Measurements from ENCODE around the gene CSF2RB.

Gene CSF2RB

GRCh38 chr22:36913427-36914389 is at the start of gene CSF2RB:
Gene CSF2RB, plus strand, starts transcription at chr22:36913628. Its CDS starts 8,580 bp downstream, at chr22:36922208.
- no peak for DNase-seq

GRCh38 chr22:36863979-36864378 is 49.4 kb upstream of the CSF2RB start:
- DNase-seq: no peak

- DNase-seq: no peak
Measured at GRCh38 chr22:36864454-36865215, 48.8 kb upstream of the CSF2RB start.

- DNase-seq: no peak
Measured at GRCh38 chr22:36865346-36865745, 48.1 kb upstream of the CSF2RB start.

GRCh38 chr22:36867695-36868094 is 45.7 kb upstream of the CSF2RB start:
- no peak for DNase-seq

- DNase-seq: no peak
Measured at GRCh38 chr22:36868546-36869181, 44.8 kb upstream of the CSF2RB start.

GRCh38 chr22:36870250-36870649 is 43.2 kb upstream of the CSF2RB start:
- no peak for DNase-seq

GRCh38 chr22:36871669-36872081 is 41.8 kb upstream of the CSF2RB start:
- no peak for DNase-seq

GRCh38 chr22:36872084-36872483 is 41.3 kb upstream of the CSF2RB start:
- no peak for DNase-seq

GRCh38 chr22:36872866-36873498 is 40.4 kb upstream of the CSF2RB start:
- DNase-seq: no peak

GRCh38 chr22:36873614-36874308 is 39.7 kb upstream of the CSF2RB start:
- peak; percentile 51 for DNase-seq

- DNase-seq: no peak
Measured at GRCh38 chr22:36874309-36874696, 39.1 kb upstream of the CSF2RB start.

GRCh38 chr22:36874736-36875135 is 38.7 kb upstream of the CSF2RB start:
- no peak for DNase-seq

GRCh38 chr22:36875741-36876140 is 37.7 kb upstream of the CSF2RB start:
- no peak for DNase-seq

GRCh38 chr22:36879775-36880174 is 33.7 kb upstream of the CSF2RB start:
- no peak for DNase-seq

- DNase-seq: no peak
Measured at GRCh38 chr22:36881504-36882245, 31.8 kb upstream of the CSF2RB start.

- no peak for DNase-seq
Measured at GRCh38 chr22:36884349-36885158, 28.9 kb upstream of the CSF2RB start.

- no peak for DNase-seq
Measured at GRCh38 chr22:36885474-36885873, 28.0 kb upstream of the CSF2RB start.

- no peak for DNase-seq
Measured at GRCh38 chr22:36886016-36886415, 27.4 kb upstream of the CSF2RB start.

GRCh38 chr22:36887162-36887561 is 26.3 kb upstream of the CSF2RB start:
- no peak for DNase-seq

GRCh38 chr22:36891646-36892045 is 21.8 kb upstream of the CSF2RB start:
- DNase-seq: no peak
